ENCODE results near the gene FARP2. TPM values are rescaled to one million over a fixed set of nuclear protein-coding genes. Genes with fewer than 3 reads are reported as not detected.

The FARP2 gene
- total RNA-seq, 1 experiment from 2014 or later: 74.5 TPM

Other genes with a start within 250 kb of the FARP2 start
- 14.1 and 14.6 TPM in 2 replicates for gene PASK, start 206.8 kb upstream of the FARP2 start, total RNA-seq (2014; rRNA removed; shearing (Covaris generic))
- gene PPP1R7, start 205.8 kb upstream of the FARP2 start, total RNA-seq (2014; rRNA removed; shearing (Covaris generic)): 140 and 159 TPM in 2 replicates
- 0.63 and 1.7 TPM in 2 replicates for gene ANO7, start 167.6 kb upstream of the FARP2 start, total RNA-seq (2014; rRNA removed; shearing (Covaris generic))
- gene HDLBP, start 40.6 kb upstream of the FARP2 start, total RNA-seq (2014; rRNA removed; shearing (Covaris generic)): 306 and 544 TPM in 2 replicates
- 503 and 517 TPM in 2 replicates for gene SEPTIN2, start 40.4 kb upstream of the FARP2 start, total RNA-seq (2014; rRNA removed; shearing (Covaris generic))
- gene STK25, start 152.3 kb downstream of the FARP2 start, total RNA-seq (2014; rRNA removed; shearing (Covaris generic)): 316 and 470 TPM in 2 replicates
- gene BOK, start 202.5 kb downstream of the FARP2 start, total RNA-seq (2014; rRNA removed; shearing (Covaris generic)): 337 and 338 TPM in 2 replicates

Measured in SJSA1 (cell line).